ENCODE results near the gene INSRR. TPM values are rescaled to one million over a fixed set of nuclear protein-coding genes. Genes with fewer than 3 reads are reported as not detected.

Gene INSRR
- total and polyA plus RNA-seq, 2 of the 4 experiments (the other 2 are of a cell fraction): not detected

- H2AFZ ChIP-seq (replicated peaks; ENCODE audit: low read length, poor library complexity): no peak overlapping the region
- in situ Hi-C loops (cut with MboI; ENCODE audit: low sequenced_read_pairs) (no loop called here), dilution Hi-C loops (cut with HindIII; ENCODE audit: low sequenced_read_pairs, unreplicated experiment) (no loop called here), intact Hi-C loops (cut with micrococcal nuclease) (no loop called here)
- no peak for DNase-seq
- H3K9me3 ChIP-seq (ENCODE audit: control insufficient read depth, insufficient read depth, low read length): no peaks in the 10 kb centered on the region
- peaks cover 6% of the 10 kb centered on the region for H3K4me1 ChIP-seq (ENCODE audit: control insufficient read depth, insufficient read depth, low read length)
- no peak overlapping the region for H4K5ac ChIP-seq (ENCODE audit: low read depth, low read length)
- H4K8ac ChIP-seq (ENCODE audit: low read depth in 2 of 2, low read length in 2 of 2): no peak overlapping the region
- no peak overlapping the region for H3K27ac ChIP-seq (ENCODE audit: insufficient read depth, low read length)
- no peak overlapping the region for H2BK120ac ChIP-seq (ENCODE audit: low read depth, low read length)
- peaks cover 3% of the 10 kb centered on the region; the same call in 1 of the 2 replicates for H3K9me1 ChIP-seq (ENCODE audit: insufficient read depth, low read length)
- POLR2A ChIA-PET (ENCODE audit: unreplicated experiment): no interaction called here
- H2BK15ac ChIP-seq (ENCODE audit: low read depth, low read length): no peak overlapping the region
- 91% methylated on average over 14 of the region's 18 CpGs; no CpG with 5 or more reads in 1 of the 2 experiments for WGBS, 2 experiments (ENCODE audit: extremely low coverage in 2 of 2, insufficient read length in 1 of 2)
- no peak overlapping the region for H3K18ac ChIP-seq (ENCODE audit: low read depth, low read length)
- peaks cover 3% of the 10 kb centered on the region; the same call in 1 of the 2 replicates for H4K20me1 ChIP-seq (ENCODE audit: insufficient read depth, low read length)
- no peak overlapping the region for H2BK5ac ChIP-seq (ENCODE audit: low read depth, low read length, poor library complexity, severe bottlenecking)
- no peak overlapping the region for H3K9ac ChIP-seq (ENCODE audit: low read depth, low read length)
- no peak for ATAC-seq (ENCODE audit: low read depth)
- no peak overlapping the region for H3K4me3 ChIP-seq (ENCODE audit: insufficient read depth, low read depth, low read length)
- no peak for TF ChIP-seq POLR2A (IDR thresholded peaks at IDR 0.05; ENCODE audit: low read depth, low read length)
- TF ChIP-seq ELK1 (IDR thresholded peaks at IDR 0.05; ENCODE audit: borderline replicate concordance, low read depth, low read length): no peak
- TF ChIP-seq RAD21 (IDR thresholded peaks at IDR 0.05; ENCODE audit: low read length): no peak
- TF ChIP-seq MXI1 (IDR thresholded peaks at IDR 0.05; ENCODE audit: borderline replicate concordance, low read depth, low read length): no peak
- TF ChIP-seq RCOR1 (IDR thresholded peaks at IDR 0.05; ENCODE audit: insufficient replicate concordance, low read length): no peak
- no peak for TF ChIP-seq RFX5 (IDR thresholded peaks at IDR 0.05; ENCODE audit: low read depth, low read length)
- no peak for TF ChIP-seq CTCF (conservative IDR thresholded peaks at IDR 0.05; ENCODE audit: low read depth, low read length)
- TF ChIP-seq MAZ (IDR thresholded peaks at IDR 0.05; ENCODE audit: borderline replicate concordance, low read depth, low read length): no peak
- H2AK5ac ChIP-seq (ENCODE audit: low read depth, low read length): no peak overlapping the region
- no TSS peak for BruUV-seq (replicated peaks)
- H3K36me3 ChIP-seq (ENCODE audit: control insufficient read depth, insufficient read depth, low read length): no peaks in the 10 kb centered on the region
- H3K79me1 ChIP-seq (ENCODE audit: low read depth in 1 of 2, low read length in 2 of 2): no peaks in the 10 kb centered on the region
- no peak overlapping the region for H3K4ac ChIP-seq (ENCODE audit: low read depth, low read length)
- H2BK20ac ChIP-seq (ENCODE audit: low read depth, low read length): no peak overlapping the region
- H3K56ac ChIP-seq (ENCODE audit: extremely low read depth, insufficient read depth, low read length): no peak overlapping the region
- no peak overlapping the region for H3K14ac ChIP-seq (replicated peaks; ENCODE audit: low read depth, low read length)
- no peak overlapping the region for H3K23ac ChIP-seq (ENCODE audit: low read depth, low read length)
- H2AK9ac ChIP-seq (replicated peaks; ENCODE audit: low read depth, low read length, poor library complexity): no peak overlapping the region
- H3K4me2 ChIP-seq (ENCODE audit: low read depth, low read length): no peak overlapping the region
- peaks cover 45% of the 10 kb centered on the region for H3K27me3 ChIP-seq (ENCODE audit: control insufficient read depth, insufficient read depth, low read length)
- CTCF ChIA-PET: interaction anchor here (0.9 to 1.9 kb wide), 3 partner anchors 13 to 29 kb away, joined by 3 to 5 read pairs (median 3); partner anchors contain the start of gene NTRK1
- H4K91ac ChIP-seq (ENCODE audit: insufficient read depth, low read depth, low read length): no peak overlapping the region
Observed at GRCh38 chr1:156873659-156874058, 14.7 kb upstream of the INSRR start.

All from IMR-90 (cell line).